GM19035 (cell line): Measurements from ENCODE around the gene REM1.
"Not testable (repeated sequence)": the region's sequence is repeated elsewhere in the genome, so short reads cannot be mapped to it uniquely, and the experiment has no call there.

Experiments
- ATAC-seq: cut with Tn5 transposase; IDR thresholded peaks from one replicate; pipeline ENCODE4 v1.9.1; 2021; ENCODE audit not compliant: unreplicated experiment

REM1 gene, protein sequence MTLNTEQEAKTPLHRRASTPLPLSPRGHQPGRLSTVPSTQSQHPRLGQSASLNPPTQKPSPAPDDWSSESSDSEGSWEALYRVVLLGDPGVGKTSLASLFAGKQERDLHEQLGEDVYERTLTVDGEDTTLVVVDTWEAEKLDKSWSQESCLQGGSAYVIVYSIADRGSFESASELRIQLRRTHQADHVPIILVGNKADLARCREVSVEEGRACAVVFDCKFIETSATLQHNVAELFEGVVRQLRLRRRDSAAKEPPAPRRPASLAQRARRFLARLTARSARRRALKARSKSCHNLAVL

DNA sequence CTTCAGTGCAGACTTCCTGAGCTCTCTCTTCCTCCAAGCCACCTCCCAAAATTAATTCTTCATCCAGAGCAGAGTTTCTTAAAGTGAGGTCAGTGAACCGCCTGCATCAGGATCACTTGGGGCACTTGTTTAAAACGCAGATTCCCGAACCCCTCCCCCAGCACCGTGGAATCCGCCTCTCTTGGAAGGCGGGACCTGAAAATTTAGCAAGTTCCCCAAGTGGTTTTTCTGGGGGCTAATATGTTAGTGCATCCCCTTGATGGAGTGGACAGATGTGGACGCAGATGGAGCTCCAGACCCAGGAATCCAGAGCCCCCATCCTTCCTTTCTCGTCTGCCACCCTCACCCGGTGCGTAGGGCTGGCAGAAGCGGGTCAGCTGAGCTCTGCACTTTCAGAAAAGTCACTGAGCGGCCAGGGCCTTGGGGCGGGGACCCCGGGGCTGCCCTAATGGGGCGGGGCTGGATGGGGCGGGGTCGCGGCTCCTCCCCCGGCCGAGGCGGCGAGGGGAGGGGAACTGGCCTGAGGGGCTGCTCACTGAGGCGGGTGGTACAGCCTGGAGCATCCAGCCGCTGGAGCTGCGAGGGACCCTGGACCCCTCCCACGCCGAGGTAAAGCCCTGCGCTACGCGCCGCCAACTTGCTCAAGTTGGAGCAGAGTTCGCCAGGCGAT, at the start of gene REM1, which contains the start of gene DEFB124:
Gene REM1, plus strand, starts transcription at position 531 of the 670 bp plus-strand sequence. CDS start 1,158 bp downstream, outside the sequence.
Gene DEFB124, minus strand, starts transcription at position 370 of the 670 bp plus-strand sequence. CDS start 2,114 bp downstream, outside the sequence.
- no peak for ATAC-seq

DNA sequence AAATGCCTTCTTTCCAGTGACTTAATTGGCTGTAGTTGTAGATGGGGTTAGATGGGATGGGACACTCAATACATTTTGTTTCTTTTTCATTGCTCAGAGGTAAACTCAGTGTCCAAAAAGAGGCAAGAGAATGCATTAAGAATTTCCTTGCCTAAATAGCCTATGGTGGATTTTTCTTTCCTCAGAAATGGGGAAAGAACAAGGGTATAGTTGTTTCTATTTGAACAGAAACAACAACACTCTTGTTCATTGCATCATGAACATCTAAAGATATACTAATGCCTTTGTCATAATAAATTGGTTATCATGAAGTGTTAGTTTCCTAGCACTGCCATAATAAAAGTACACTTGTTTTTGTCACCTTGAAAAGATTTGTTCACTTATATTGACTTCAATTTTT, 49.3 kb upstream of the REM1 start:
- ATAC-seq: no peak

DNA sequence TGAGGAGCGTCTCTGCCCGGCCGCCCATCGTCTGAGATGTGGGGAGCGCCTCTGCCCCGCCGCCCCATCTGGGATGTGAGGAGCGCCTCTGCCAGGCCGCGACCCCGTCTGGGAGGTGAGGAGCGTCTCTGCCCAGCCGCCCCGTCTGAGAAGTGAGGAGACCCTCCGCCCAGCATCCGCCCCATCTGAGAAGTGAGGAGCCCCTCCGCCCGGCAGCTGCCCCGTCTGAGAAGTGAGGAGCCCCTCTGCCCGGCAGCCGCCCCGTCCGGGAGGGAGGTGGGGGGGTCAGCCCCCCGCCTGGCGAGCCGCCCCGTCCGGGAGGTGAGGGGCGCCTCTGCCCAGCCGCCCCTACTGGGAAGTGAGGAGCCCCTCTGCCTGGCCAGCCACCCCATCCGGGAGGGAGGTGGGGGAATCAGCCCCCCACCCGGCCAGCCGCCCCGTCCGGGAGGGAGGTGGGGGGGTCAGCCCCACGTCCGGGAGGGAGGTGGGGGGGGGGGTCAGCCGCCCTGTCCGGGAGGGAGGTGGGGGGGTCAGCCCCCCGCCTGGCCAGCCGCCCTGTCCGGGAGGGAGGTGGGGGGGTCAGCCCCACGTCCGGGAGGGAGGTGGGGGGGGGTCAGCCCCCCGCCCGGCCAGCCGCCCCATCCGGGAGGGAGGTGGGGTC, 48.1 kb upstream of the REM1 start:
- not testable (repeated sequence) for ATAC-seq

DNA sequence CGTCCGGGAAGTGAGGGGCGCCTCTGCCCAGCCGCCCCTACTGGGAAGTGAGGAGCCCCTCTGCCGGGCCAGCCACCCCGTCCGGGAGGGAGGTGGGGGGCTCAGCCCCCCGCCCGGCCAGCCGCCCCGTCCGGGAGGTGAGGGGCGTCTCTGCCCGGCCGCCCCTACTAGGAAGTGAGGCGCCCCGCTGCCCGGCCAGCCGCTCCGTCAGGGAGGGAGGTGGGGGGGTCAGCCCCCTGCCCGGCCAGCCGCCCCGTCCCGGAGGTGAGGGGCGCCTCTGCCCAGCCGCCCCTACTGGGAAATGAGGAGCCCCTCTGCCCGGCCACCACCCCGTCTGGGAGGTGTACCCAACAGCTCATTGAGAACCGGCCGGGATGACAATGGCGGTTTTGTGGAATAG, 47.5 kb upstream of the REM1 start:
- not testable (repeated sequence) for ATAC-seq

DNA sequence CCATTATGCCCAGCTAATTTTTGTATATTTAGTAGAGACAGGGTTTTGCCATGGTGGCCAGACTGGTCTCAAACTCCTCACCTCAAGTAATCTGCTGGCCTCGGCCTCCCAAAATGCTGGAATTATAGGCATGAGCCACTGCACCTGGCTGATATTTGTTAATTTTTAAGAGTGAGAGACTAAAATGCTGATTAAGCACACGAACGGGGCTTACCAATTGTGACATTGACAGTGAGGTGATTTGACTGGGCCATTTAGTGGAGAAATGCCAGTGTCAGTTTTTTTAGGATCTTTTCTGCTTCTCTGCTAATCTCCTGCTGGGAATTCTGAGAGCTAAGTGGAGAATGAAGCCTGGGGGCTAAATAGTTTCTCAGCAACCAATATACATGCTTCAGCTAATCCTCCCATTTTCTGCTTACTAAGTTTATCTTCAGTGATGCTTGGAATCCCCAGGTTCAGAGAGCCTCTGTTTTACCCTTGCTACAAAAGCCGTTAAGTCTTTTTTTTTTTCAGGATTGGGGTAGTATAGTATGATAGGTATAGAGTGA, 44.4 kb upstream of the REM1 start:
- no peak for ATAC-seq

DNA sequence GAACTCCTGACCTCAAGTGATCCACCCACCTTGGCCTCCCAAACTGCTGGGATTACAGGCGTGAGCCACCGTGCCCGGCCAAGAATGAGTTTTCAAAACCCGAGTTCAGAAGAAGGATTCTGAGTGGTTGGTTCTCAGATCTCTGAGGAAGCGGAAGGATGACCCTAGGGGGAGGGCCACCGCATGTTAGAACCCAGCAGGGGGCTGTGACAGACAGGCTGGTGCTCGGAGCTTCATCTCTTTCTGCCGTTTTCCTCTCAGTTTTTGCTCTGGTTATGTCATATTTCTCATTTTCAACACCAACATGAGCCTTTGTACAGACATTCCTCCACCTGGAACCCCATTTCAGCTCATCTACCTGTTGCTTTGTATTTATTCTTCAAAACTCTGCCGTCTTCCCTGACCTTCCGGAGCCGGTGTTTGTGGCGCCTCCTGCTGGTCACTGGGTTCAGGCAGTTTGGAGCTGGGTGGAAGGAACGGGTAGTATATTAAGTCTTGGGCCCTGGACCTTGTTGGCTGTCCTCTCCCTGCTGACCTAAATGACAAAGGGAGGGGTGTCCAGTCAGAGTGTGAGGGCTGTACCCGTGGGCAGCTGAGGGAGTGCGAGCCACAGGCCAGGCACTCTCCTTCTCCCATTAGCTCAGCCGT, 35.0 kb upstream of the REM1 start, which contains the start of gene DEFB123:
Gene DEFB123, plus strand, starts transcription at position 621 of the 648 bp plus-strand sequence. CDS start 67 bp downstream, outside the sequence.
- no peak for ATAC-seq

DNA sequence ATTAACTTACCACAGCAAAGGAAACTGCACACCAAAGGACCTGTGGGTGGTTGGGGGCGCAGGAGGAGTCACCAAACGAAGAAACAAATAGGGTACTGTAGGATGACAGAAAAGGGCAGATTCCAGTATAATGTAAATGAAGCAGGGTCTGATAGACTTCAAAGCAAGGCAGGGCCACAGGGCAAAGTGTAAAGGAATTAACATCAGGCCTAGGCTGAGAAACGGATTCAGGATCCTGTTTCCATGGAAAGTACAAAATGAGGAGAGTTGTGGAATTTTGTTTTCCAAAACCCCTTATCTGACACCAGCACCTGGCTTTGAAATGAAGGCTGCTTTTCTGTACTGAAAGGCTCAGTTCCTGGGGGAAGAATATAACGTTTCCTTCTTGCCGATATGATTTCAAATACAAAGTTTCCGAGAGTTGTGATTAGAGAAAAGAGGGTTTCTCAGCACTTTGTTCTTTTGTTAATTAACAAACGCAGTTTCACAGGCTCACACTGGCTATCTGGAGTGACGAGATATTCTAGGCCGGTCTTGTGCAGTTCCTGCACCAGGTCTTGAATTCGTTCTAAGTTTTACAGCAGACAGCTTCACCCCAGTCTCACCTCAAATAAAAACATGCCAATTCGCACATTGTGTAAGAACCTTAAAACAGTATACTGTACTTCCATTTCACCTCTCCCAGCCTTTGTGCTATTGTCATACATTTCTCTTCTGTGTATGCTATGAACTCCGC, 28.8 kb upstream of the REM1 start:
- no peak for ATAC-seq

DNA sequence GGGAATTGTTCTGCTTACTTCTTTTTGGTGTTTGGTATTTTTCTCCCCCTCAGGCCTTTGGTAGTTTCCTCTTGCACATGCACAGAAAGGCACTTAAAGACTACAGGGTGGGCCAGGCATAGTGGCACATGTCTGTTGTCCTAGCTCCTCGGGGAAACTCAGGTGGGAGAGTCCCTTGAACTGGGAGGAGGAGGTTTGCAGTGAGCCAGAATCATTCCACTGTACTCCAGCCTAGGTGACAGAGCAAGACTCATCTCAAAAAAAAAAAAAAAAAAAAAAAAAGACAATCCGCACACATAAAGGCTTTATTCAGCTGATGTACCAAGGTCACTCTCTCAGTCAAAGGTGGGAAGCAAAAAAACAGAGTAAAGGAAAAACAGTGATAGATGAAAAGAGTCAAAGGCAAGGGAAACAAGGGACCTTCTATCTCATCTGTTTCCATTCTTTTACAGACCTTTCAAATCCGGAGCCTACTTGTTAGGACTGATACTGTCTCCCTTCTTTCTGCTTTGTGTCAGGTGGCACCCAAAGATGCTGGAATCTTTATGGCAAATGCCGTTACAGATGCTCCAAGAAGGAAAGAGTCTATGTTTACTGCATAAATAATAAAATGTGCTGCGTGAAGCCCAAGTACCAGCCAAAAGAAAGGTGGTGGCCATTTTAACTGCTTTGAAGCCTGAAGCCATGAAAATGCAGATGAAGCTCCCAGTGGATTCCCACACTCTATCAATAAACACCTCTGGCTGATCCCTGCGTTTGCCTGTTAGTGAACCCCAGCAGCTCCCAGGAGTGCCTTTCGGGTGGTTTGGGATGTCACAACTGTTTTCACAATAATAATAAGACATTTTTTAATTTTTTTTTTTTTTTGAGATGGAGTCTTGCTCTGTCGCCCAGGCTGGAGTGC, 25.3 kb upstream of the REM1 start:
- no peak for ATAC-seq

DNA sequence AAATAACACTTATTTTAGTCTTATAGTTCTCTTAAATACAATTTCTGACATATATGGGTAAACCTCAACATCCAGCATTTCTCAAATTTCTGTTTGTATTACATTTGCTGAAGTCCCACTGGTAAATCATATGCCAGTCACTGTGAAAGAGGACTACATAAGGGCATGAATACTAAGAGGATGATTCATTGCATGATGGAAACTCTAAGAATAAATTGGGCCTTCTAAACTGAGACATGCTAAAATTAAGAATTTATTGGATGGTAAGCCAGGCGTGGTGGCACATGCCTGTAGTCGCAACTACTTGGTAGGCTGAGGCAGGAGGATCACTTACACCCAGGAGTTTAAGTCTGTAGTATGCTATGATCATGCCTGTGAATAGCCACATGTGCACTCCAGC, 22.5 kb upstream of the REM1 start:
- no peak for ATAC-seq

DNA sequence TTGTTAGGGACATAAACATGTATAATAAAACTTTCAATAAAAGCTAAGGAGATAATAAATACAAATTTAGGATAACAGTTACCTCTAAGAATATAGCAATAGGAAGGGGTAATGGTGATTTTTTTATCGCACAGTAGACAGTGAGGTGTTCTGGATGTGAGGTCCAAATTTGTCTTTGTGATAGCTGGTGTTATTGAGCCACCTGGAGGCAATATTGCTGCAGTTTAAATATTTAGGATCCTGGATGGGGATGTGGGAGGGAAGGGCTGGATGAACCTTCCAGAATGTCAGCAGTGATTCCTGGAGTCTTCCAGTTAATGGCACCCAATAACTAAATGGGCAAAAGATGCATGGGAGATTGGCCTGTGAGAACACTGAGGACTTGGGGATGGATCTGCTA, 20.7 kb upstream of the REM1 start:
- no peak for ATAC-seq

DNA sequence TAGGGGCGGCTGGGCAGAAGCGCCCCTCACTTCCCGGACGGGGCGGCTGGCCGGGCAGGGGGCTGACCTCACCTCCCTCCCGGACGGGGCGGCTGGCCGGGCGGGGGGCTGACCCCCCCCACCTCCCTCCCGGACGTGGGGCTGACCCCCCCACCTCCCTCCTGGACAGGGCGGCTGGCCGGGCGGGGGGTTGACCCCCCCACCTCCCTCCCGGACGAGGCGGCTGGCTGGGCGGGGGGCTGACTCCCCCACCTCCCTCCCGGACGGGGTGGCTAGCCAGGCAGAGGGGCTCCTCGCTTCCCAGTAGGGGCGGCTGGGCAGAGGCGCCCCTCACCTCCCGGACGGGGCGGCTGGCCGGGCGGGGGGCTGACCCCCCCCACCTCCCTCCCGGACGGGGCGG, 4.1 kb upstream of the REM1 start:
- not testable (repeated sequence) for ATAC-seq

DNA sequence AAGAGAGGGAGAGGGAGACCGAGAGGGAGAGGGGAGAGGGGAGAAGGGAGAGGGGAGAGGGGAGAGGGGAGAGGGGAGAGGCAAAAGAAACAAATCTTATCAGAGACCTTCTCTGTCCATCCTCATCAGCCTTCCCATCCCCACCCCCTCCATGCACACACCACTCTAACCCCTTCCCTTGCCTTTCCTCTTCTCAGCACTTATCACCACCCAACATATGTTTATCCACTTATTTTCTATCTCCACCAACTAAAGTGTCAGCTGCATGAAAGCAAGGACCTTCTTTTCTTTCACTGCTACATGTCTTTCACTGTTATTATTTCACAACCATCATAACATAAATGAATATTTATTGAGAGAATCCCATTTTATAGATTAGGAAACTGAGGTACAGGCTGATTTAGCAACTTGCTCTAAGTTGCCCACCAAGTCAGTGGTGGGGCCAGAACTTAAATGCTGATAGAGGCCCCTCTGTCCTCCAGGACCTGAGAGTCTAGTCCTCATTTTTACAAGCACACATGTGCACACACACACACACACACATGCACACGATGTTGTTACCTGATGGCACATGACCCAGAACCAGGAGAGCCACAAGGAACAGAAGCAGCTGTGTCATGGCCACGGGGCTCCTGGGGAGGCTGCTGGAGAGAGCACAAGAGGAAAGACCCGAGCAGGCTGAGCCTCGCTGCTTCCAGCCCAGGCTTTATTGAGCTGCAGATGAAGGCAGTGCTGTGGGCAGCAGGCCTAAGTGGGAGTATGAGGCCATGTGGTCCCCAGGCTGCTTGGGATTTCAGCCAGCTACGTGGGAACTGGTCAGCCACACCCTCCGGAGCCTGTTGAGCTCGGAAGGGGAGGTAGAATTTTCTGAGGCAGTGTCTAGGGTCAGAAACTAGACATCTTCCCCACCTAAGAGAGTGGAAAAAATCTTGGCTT, 2.4 kb upstream of the REM1 start:
- ATAC-seq: no peak

DNA sequence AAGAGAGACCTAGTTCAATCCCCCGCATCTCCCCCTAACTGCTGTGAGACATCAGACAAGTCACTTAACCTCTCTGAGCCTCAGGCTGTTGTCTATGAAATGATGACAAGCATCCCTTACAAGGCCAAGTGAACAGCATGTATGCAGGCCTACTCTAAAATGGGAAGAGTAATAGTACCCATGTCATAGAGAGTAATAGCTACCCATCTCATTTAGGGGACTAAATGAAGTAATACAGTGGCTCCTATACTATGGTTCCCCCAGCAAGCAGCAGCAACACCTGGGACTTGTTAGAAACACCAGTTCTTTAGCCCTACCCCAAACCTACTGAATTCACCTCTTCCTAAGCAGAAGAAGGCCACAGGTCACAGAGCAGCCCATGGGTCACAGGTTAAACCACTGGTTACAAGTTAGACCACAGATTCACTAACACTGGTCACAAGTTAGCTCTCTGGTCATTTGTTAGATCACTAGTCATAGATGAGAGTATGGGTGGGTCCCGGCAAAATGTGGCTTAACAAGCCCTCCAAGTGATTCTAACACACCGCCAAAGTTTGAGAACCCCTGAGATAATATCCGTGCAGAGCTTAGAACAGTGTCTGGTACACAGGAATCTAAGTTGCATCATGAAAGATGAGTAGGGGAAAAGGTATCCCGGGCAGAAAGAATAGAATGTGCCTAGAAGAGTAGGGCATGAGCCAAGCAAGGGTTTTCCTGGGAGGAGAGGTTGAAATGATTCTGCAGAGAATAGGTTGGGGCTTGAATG, 1.6 kb upstream of the REM1 start:
- no peak for ATAC-seq

DNA sequence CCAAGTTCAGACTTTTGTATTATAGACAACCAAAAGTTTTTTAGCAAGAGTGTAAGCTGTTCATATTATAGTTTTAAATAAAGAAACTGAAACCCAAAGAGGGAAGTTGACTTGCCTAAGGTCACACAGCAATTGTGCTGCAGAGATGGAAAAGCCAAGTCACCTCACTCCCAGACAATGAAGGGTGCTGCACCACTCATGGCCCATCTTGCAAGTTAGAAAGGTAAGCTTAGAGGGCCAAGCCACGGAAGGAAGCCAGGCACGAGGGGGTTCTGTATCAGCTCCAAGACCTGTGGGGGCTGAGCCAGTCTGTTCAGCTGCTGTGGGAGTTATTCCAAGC, 1.0 kb upstream of the REM1 start:
- no peak for ATAC-seq

DNA sequence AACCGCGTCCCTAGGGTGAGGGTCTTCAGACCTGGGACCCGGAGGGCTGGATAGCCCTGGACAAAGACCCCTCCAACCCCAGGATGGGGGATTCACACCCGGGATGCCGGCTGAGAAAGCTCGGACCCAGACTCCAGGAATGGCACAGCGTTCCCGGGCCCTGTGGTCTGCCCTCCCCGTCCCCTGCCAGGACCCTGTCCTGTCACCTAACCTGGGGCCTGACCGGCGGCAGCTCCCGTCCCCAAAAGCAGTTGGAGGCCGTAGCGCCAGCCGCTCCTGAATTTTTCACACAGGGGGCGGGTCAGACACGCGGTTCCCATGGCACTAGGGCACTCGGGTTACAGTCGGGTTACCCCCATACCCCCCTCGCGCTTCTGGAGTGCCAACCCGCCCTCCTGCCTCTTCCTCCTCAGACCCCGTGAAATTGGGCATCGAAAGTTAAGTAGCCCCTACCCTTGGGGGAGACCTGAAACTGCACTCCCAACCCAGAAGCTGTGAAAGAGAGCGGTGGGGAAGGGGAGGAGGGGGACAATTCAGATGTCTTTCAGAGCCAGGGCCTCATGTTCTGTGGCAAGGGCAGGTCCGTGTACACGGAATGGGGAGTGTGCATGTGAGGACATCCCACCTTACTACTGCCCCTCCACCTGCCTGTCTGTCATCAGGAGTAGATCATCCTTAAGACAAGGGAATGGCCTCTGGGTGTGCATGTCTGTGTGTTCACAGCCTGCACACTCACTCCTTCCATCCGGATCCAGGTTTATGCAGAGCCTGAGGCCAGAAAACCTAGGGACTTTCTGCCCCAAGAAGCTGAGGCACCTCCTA, 595 bp downstream of the REM1 start:
- ATAC-seq: no peak

DNA sequence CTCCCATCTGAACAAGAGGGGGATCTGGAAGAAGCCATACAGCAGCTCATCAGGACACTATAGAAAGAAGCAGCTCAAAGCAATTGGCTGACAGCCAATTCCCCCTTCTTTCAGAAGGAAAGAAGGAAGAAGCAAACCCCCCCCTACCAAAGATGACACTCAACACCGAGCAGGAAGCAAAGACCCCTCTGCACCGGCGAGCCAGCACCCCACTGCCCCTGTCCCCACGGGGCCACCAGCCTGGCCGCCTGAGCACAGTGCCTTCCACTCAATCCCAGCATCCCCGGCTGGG, 1.2 kb downstream of the REM1 start:
- ATAC-seq: no peak

DNA sequence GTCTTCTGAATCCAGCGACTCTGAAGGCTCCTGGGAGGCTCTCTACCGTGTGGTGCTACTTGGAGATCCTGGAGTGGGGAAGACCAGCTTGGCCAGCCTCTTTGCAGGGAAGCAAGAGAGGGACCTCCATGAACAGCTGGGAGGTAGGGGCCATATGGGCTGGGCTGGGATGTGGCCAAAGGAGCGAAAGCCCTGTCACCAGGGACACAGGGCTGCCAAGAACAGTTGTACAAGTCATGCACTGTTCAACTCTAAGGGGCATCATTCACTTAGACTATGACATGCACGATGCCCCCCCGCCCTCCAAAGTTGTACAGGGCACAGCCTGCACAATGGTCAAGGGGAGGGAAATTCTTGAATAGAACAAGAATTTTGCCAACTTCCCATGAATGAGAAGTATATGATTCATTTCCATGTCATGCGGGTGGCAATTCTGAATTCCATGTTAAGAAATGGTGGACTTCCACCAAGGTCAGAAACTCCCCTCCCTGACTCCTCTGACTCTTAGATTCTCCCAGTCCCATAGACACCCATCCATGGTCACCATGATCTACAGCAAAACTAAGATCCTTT, 1.6 kb downstream of the REM1 start:
- ATAC-seq: no peak
